Gastrocnemius medialis (tissue), 4 donors: Measurements from ENCODE around the gene HOXA6. TPM values are rescaled to one million over a fixed set of nuclear protein-coding genes. Genes with fewer than 3 reads are reported as not detected.

ENCODE experiments used
- ATAC-seq, 2 donors: fragments of 150-250 bp; one replicate each; pipeline ENCODE4 v1.9.1; 2016
- DNase-seq, 2 donors: peaks; one replicate each; pipeline ENCODE4 v3.0.0-alpha.2; 2019
- H3K27ac ChIP-seq, 4 donors: fragments of 200-600 bp; sonication (generic); 1 replicate in 1 of 4; 2 replicates in 3 of 4; pipeline ENCODE4 v1.5.1; 2016 to 2018; ENCODE audit warnings: mild to moderate bottlenecking in 2 of 4, moderate library complexity in 1 of 4
- H3K27me3 ChIP-seq, 3 donors: fragments of 200-600 bp; sonication (generic) in 2 of 3; 1 replicate in 1 of 3; 2 replicates in 2 of 3; pipeline versions ENCODE4 v1.5.1 to v1.6.0; 2016 to 2019; ENCODE audit warnings: mild to moderate bottlenecking in 1 of 3, moderate library complexity in 1 of 3
- H3K36me3 ChIP-seq, 2 donors: fragments of 200-600 bp; sonication (generic) in 1 of 2; one replicate each; pipeline ENCODE4 v1.5.1; 2017 to 2018
- H3K4me1 ChIP-seq, 2 donors: fragments of 200-600 bp; sonication (generic) in 1 of 2; one replicate each; pipeline ENCODE4 v1.5.1; 2016 to 2017; ENCODE audit warnings: mild to moderate bottlenecking in 2 of 2
- H3K4me3 ChIP-seq, 4 donors: fragments of 200-600 bp; sonication (generic) in 3 of 4; 1 replicate in 1 of 4; 2 replicates in 3 of 4; pipeline ENCODE4 v1.5.1; 2016 to 2019; ENCODE audit warnings: mild to moderate bottlenecking in 2 of 4
- H3K9me3 ChIP-seq, 3 donors: fragments of 200-600 bp; sonication (generic) in 2 of 3; 1 replicate in 1 of 3; 2 replicates in 2 of 3; pipeline ENCODE4 v1.5.1; 2016 to 2019
- CTCF ChIP-seq, 5 experiments: fragments of 450-650 bp in 3 of 5; fragments of 200-600 bp in 2 of 5; sonication (generic) in 2 of 5; IDR thresholded peaks in 4 of 5; conservative IDR thresholded peaks in 1 of 5; 1 replicate in 4 of 5; 2 replicates in 1 of 5; pipeline ENCODE4 v1.5.1; 2016 to 2019; ENCODE audit warnings: antibody characterized with exemption in 5 of 5, mild to moderate bottlenecking in 3 of 5, moderate library complexity in 3 of 5
- POLR2A ChIP-seq, 2 donors: fragments of 450-650 bp; IDR thresholded peaks; one replicate each; pipeline ENCODE4 v1.6.1; 2017; ENCODE audit warnings: antibody characterized with exemption in 2 of 2, mild to moderate bottlenecking in 2 of 2, moderate library complexity in 2 of 2
- in situ Hi-C, 4 donors: fragments of 200-750 bp; cut with MboI; loops; one replicate each; pipeline versions ENCODE4 v1.15.0 to v1.8.0; 2017; ENCODE audit warnings: low sequenced_read_pairs in 4 of 4
- intact Hi-C: fragments of 100-400 bp; cut with DNase I; formaldehyde crosslinking; loops from one replicate; pipeline ENCODE4 v1.15.1; 2023; ENCODE audit warnings: low total_unique reads
- total RNA-seq, 4 donors: library from RNA; depleted of rRNA; stranded (reverse); fragments of >200 nt; gene quantifications; one replicate each; pipeline versions ENCODE4 v1.1.0 to v1.2.3, GENCODE V29; 2016

Gene HOXA6
- total RNA-seq, 4 donors from 2014 or later: 2.6 to 5.6 (median 4.2) TPM

- Histone ChIP-seq H3K4me1 (peaks cover 21 to 38% of the 10 kb centered on the region in 2 donors), H3K9me3 (no peaks in the 10 kb centered on the region), H3K4me3 (peak overlapping the region; percentile 7 to 43 (median 29)), H3K36me3 (no peaks in the 10 kb centered on the region), H3K27ac (peak overlapping the region; percentile 55 to 87 (median 82)), H3K27me3 (no peaks in the 10 kb centered on the region)
- in situ Hi-C loops: no loop called here
- ATAC-seq: no peak
- intact Hi-C loops: no loop called here
- no peak for DNase-seq
- no peak for TF ChIP-seq CTCF (IDR thresholded peaks at IDR 0.05 in 4 of 5, conservative IDR thresholded peaks at IDR 0.05 in 1 of 5)
- TF ChIP-seq POLR2A (IDR thresholded peaks at IDR 0.05): no peak
Observed at GRCh38 chr7:27115221-27116026, 32.1 kb downstream of the HOXA6 start.

DNA sequence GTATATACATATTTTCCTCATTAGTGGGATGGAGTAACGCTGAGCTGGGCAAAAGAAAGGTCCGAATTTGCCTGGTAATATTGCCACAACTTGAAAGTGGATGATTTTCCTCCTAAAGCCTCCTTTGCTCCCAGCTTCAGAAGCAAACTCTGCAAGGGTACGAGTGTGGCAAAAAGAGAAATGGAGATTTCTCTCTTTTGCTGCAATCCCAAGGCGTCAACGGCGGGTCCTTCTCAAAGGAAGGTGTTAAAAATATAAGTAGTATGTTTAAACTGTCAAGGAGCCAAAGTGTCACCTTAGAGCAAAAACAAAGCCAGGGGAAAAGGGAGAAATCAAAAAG is 32.7 kb downstream of the HOXA6 start:
- H3K27ac ChIP-seq: peak overlapping the region; percentile 55 to 87 (median 82)
- H3K4me3 ChIP-seq: peak overlapping the region; percentile 7 to 43 (median 29)
- H3K36me3 ChIP-seq: no peaks in the 10 kb centered on the region
- no peak for ATAC-seq
- peaks cover 21 to 35% of the 10 kb centered on the region in 2 donors for H3K4me1 ChIP-seq
- intact Hi-C loops: no loop called here
- no peak for DNase-seq
- TF ChIP-seq POLR2A (IDR thresholded peaks at IDR 0.05): no peak
- TF ChIP-seq CTCF (IDR thresholded peaks at IDR 0.05 in 4 of 5, conservative IDR thresholded peaks at IDR 0.05 in 1 of 5): no peak
- no peaks in the 10 kb centered on the region for H3K27me3 ChIP-seq
- H3K9me3 ChIP-seq: no peaks in the 10 kb centered on the region
- in situ Hi-C loops: no loop called here

DNA sequence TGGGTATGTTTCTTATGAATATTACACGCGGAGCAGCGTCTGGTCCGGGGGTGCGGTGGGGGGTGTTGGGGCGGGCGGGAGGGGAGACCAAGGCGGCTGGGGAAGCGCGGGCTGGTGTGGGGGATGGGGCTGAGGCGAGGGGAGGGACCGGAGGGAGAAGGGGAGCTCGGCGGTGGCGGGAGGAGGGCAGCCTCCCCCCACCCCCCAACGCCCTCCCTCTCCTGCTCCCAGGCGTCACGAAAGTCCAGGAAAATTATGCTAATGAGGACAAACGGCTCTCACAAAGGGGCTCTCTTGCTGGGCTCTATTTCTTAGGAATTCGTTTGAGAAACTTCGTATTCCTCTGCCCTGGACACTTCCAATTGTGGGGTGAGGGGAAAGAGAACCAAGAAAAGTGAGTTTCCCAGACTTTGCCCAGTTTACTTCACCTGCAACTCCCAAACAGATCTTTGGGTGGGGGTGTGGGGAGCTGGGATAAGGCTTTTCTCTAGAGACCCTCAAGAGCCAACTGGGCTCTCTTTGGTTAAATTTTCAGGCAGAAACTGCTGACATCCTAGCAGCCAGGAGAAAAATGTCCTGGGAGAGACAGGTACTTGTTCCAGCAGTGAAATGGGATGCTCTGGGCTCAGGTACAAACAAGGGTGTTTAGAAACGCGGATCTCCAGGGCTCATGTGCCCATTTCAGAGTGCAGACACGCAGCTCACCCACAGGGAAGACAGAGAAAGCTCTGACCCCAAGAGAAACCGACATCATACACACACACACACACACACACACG is 33.4 kb downstream of the HOXA6 start:
- Histone ChIP-seq H3K4me3 (peak overlapping the region; percentile 53 to 66 (median 58)), H3K27ac (peak overlapping the region; percentile 79 to 87 (median 82)), H3K4me1 (peaks cover 21 to 30% of the 10 kb centered on the region in 2 donors), H3K9me3 (no peaks in the 10 kb centered on the region), H3K36me3 (no peaks in the 10 kb centered on the region), H3K27me3 (no peaks in the 10 kb centered on the region)
- ATAC-seq (no peak), DNase-seq (no peak)
- in situ Hi-C loops (no loop called here), intact Hi-C loops (no loop called here)
- TF ChIP-seq POLR2A (IDR thresholded peaks at IDR 0.05): peak in 1 of 2 donors; percentile 7
- TF ChIP-seq CTCF (IDR thresholded peaks at IDR 0.05 in 4 of 5, conservative IDR thresholded peaks at IDR 0.05 in 1 of 5): no peak

DNA sequence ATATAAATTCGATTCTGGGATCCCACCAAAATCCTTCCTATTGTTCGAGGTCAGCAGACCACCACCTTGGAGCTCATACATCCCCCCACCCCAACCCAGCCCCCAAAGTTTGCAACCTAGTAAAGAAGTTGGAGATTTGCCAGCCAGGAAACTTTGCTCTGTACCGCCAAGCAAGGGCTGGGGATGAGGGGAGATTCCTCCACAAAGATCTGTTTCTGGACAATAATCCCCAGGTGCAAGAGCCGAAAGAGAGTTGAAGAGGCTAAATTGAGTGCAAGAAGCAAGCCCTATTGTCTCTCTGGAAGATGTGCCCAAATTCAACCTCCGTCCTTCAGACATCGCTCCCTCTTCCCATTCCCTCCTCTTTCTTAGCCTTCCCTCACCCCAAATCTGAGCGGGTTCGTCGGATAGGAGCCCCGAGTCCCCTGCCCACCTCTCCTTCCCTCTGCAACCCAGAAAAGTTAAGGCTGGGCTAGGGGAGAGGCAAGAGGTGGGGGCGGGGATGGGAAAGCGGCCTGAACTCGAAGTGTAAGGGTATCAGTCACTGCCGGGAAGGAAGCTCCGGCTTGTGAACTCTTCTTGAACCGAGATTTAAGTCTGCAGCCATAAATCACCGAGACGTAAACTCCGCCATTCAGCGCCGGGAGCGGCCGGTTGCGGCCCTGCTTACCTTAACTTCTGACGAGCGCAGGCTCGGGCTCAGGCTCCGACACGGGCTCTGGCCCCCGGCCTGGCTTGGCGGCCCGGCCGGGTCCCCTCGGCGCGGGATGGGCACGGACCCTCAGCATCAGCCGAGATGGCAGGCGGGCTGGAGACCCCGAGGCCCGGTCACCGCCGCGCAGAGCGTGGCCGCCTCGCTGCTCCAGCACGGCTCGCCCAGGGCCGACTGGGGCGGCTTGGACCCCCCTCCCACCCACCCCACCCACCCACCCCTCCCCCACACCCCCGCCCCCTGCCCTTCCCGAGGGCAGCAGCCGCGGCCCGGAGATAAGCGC is 34.3 kb downstream of the HOXA6 start:
- H3K4me1 ChIP-seq: peaks cover 21 to 30% of the 10 kb centered on the region in 2 donors
- no peaks in the 10 kb centered on the region for H3K27me3 ChIP-seq
- DNase-seq (no peak), ATAC-seq (peak; percentile 49 to 67)
- no peaks in the 10 kb centered on the region for H3K36me3 ChIP-seq
- peak overlapping the region; percentile 79 to 87 (median 82) for H3K27ac ChIP-seq
- peak overlapping the region; percentile 53 to 66 (median 58) for H3K4me3 ChIP-seq
- in situ Hi-C loops: no loop called here
- intact Hi-C loops: no loop called here
- H3K9me3 ChIP-seq: no peaks in the 10 kb centered on the region
- no peak for TF ChIP-seq CTCF (IDR thresholded peaks at IDR 0.05 in 4 of 5, conservative IDR thresholded peaks at IDR 0.05 in 1 of 5)
- TF ChIP-seq POLR2A (IDR thresholded peaks at IDR 0.05): no peak
